OCI-LY7 (cell line): Measurements from ENCODE around the gene CTDNEP1.

ENCODE experiments used
- CTCF ChIP-seq: fragments of 200-600 bp; sonication (generic); conservative IDR thresholded peaks from 2 replicates; pipeline ENCODE4 v1.5.1; 2014; ENCODE audit warnings: mild to moderate bottlenecking, antibody characterized with exemption, low read length, moderate library complexity, mixed read lengths
- EZH2phosphoT487 ChIP-seq: fragments of 200-600 bp; sonication (generic); IDR thresholded peaks from 2 replicates; pipeline ENCODE4 v1.6.1; 2018; ENCODE audit warnings: low read depth, borderline replicate concordance, mild to moderate bottlenecking, mixed run types, antibody characterized with exemption, low read length, moderate library complexity, mixed read lengths

- TF ChIP-seq CTCF (no peak), EZH2phosphoT487 (no peak)
Observed at GRCh38 chr17:7215652-7216180, 35.8 kb downstream of the CTDNEP1 start.
